Hepatocyte (in vitro differentiated cells): ENCODE data around the gene MMP19. TPM values are rescaled to one million over a fixed set of nuclear protein-coding genes. Genes with fewer than 3 reads are reported as not detected.

ENCODE experiments used
- DNase-seq: peaks from one replicate; pipeline ENCODE4 v3.0.0-alpha.2; 2016; ENCODE audit warnings: low spot score
- H2AFZ ChIP-seq: fragments of 200-600 bp; sonication (generic); 2 replicates; pipeline ENCODE4 v1.6.0; 2016; ENCODE audit warnings: antibody characterized with exemption, mild to moderate bottlenecking
- H3K27ac ChIP-seq: fragments of 200-600 bp; sonication (generic); 2 replicates; pipeline ENCODE4 v1.5.1; 2016; ENCODE audit warnings: mild to moderate bottlenecking
- H3K27me3 ChIP-seq: fragments of 200-600 bp; sonication (generic); 2 replicates; pipeline ENCODE4 v1.6.1; 2016
- H3K36me3 ChIP-seq: fragments of 200-600 bp; sonication (generic); replicated peaks from 2 replicates; pipeline ENCODE4 v1.5.1; 2016; ENCODE audit warnings: low read depth; ENCODE audit not compliant: insufficient read depth
- H3K4me1 ChIP-seq: fragments of 200-600 bp; sonication (generic); 2 replicates; pipeline ENCODE4 v1.5.1; 2016; ENCODE audit warnings: mild to moderate bottlenecking, moderate library complexity; ENCODE audit not compliant: insufficient read depth
- H3K4me2 ChIP-seq: fragments of 200-600 bp; sonication (generic); 2 replicates; pipeline ENCODE4 v1.6.0; 2016
- H3K4me3 ChIP-seq: fragments of 200-600 bp; sonication (generic); 2 replicates; pipeline ENCODE4 v1.5.1; 2016; ENCODE audit warnings: mild to moderate bottlenecking
- H3K79me2 ChIP-seq: fragments of 200-600 bp; sonication (generic); 2 replicates; pipeline ENCODE4 v1.6.0; 2017; ENCODE audit warnings: mild to moderate bottlenecking
- H3K9me2 ChIP-seq: fragments of 200-600 bp; sonication (generic); replicated peaks from 2 replicates; pipeline ENCODE4 v1.6.0; 2017; ENCODE audit warnings: mild to moderate bottlenecking; ENCODE audit not compliant: insufficient read depth
- H3K9me3 ChIP-seq: fragments of 200-600 bp; sonication (generic); 2 replicates; pipeline ENCODE4 v1.5.1; 2016; ENCODE audit warnings: low read depth, mild to moderate bottlenecking
- H4K20me1 ChIP-seq: fragments of 200-600 bp; sonication (generic); 2 replicates; pipeline ENCODE4 v1.6.0; 2016; ENCODE audit warnings: mild to moderate bottlenecking; ENCODE audit not compliant: insufficient read depth, poor library complexity, severe bottlenecking
- CTCF ChIP-seq: fragments of 200-600 bp; sonication (generic); IDR thresholded peaks from 2 replicates; pipeline ENCODE4 v1.5.1; 2016; ENCODE audit warnings: antibody characterized with exemption, mild to moderate bottlenecking; ENCODE audit not compliant: poor library complexity
- EZH2 ChIP-seq: fragments of 200-600 bp; sonication (generic); IDR thresholded peaks from 2 replicates; pipeline ENCODE4 v1.6.1; 2016; ENCODE audit warnings: antibody characterized with exemption, mild to moderate bottlenecking, borderline replicate concordance
- EZH2phosphoT487 ChIP-seq: fragments of 200-600 bp; sonication (generic); IDR thresholded peaks from one replicate; pipeline ENCODE4 v1.6.1; 2018; ENCODE audit warnings: antibody characterized with exemption, mild to moderate bottlenecking, low read depth, moderate library complexity; ENCODE audit not compliant: unreplicated experiment, severe bottlenecking
- WGBS: methylation state at CpG from one replicate; pipeline ENCODE4 v1.1.6; 2016; ENCODE audit warnings: low lambda C conversion rate; ENCODE audit errors: missing lambda C conversion rate; 5-methylcytosine and 5-hydroxymethylcytosine counted together
- polyA plus RNA-seq: library from polyadenylated mRNA; unstranded; fragments of >200 nt; fragmentation: Nextera tagmentation; extraction: Ambion mirVana; gene quantifications from 2 replicates; pipeline ENCODE4 v1.2.1, GENCODE V29; 2016
- total RNA-seq: library from RNA; depleted of rRNA; stranded (reverse); fragments of >200 nt; gene quantifications from 2 replicates; pipeline ENCODE4 v1.2.3, GENCODE V29; 2014

MMP19 gene
- total and polyA plus RNA-seq, 2 experiments from 2014 or later = 6.4 to 10.8 TPM

GRCh38 chr12:55823419-55823818 lies 19.3 kb downstream of the MMP19 start:
- no peaks in the 10 kb centered on the region for H3K36me3 ChIP-seq

GRCh38 chr12:55822228-55822627 lies 20.5 kb downstream of the MMP19 start:
- peak; percentile 32 for DNase-seq
- 48% methylated on average over 6 of the region's 6 CpGs for WGBS
- Histone ChIP-seq H3K4me3 (no peak overlapping the region), H2AFZ (no peak overlapping the region), H3K4me2 (no peak overlapping the region), H4K20me1 (no peaks in the 10 kb centered on the region), H3K9me3 (no peaks in the 10 kb centered on the region), H3K27me3 (no peaks in the 10 kb centered on the region), H3K9me2 (no peaks in the 10 kb centered on the region), H3K79me2 (peaks cover 41% of the 10 kb centered on the region), H3K4me1 (peaks cover under 1% of the 10 kb centered on the region), H3K36me3 (no peaks in the 10 kb centered on the region), H3K27ac (no peak overlapping the region)
- no peak for TF ChIP-seq EZH2
- TF ChIP-seq CTCF = peak; percentile 34

More at GRCh38 chr12:55823419-55823818, 19.3 kb downstream of the MMP19 start:
- H3K4me3 ChIP-seq = no peak overlapping the region
- peak overlapping the region; percentile 41 for H3K4me2 ChIP-seq
- H3K27ac ChIP-seq = peak overlapping the region; percentile 24
- no peak for DNase-seq
- H3K9me3 ChIP-seq = no peaks in the 10 kb centered on the region
- TF ChIP-seq EZH2phosphoT487 = no peak
- peaks cover 11% of the 10 kb centered on the region for H3K4me1 ChIP-seq
- no peak overlapping the region for H2AFZ ChIP-seq
- peaks cover 51% of the 10 kb centered on the region for H3K79me2 ChIP-seq
- no peaks in the 10 kb centered on the region for H3K27me3 ChIP-seq
- WGBS = 85% methylated on average over 3 of the region's 4 CpGs
- H3K9me2 ChIP-seq = no peaks in the 10 kb centered on the region
- no peaks in the 10 kb centered on the region for H4K20me1 ChIP-seq

- Histone ChIP-seq H3K4me1 (peaks cover 8% of the 10 kb centered on the region), H3K79me2 (peaks cover 41% of the 10 kb centered on the region), H3K36me3 (no peaks in the 10 kb centered on the region), H2AFZ (no peak overlapping the region), H4K20me1 (peaks cover 12% of the 10 kb centered on the region), H3K9me2 (no peaks in the 10 kb centered on the region), H3K4me2 (no peak overlapping the region), H3K27me3 (no peaks in the 10 kb centered on the region), H3K27ac (no peak overlapping the region), H3K4me3 (no peak overlapping the region), H3K9me3 (no peaks in the 10 kb centered on the region)
- WGBS = 80% methylated on average over 1 of the region's 1 CpG
- TF ChIP-seq EZH2 = no peak
- TF ChIP-seq EZH2phosphoT487 = no peak
- no peak for TF ChIP-seq CTCF
- DNase-seq = no peak
These were observed 22.1 kb downstream of the MMP19 start for GRCh38 chr12:55820679-55821078.

- Histone ChIP-seq H3K4me3 (peak overlapping the region; percentile 43), H3K79me2 (peaks cover 49% of the 10 kb centered on the region), H3K36me3 (no peaks in the 10 kb centered on the region), H3K27me3 (no peaks in the 10 kb centered on the region), H3K4me2 (peak overlapping the region; percentile 87), H4K20me1 (peaks cover 30% of the 10 kb centered on the region), H3K9me3 (no peaks in the 10 kb centered on the region), H2AFZ (no peak overlapping the region), H3K9me2 (no peaks in the 10 kb centered on the region), H3K4me1 (peaks cover 8% of the 10 kb centered on the region), H3K27ac (peak overlapping the region; percentile 28)
- TF ChIP-seq CTCF (no peak), EZH2phosphoT487 (no peak), EZH2 (no peak)
- no peak for DNase-seq
- 89% methylated on average over 6 of the region's 6 CpGs for WGBS
These were observed 23.9 kb downstream of the MMP19 start for GRCh38 chr12:55818886-55819285.
